SU-DHL-6 (cell line): ENCODE results near the gene COMMD3.

Experiments
- H2AFZ ChIP-seq: fragments of 200-600 bp; sonication (generic); 2 replicates; pipeline ENCODE4 v1.6.1; 2014; ENCODE audit warnings: low read depth, mild to moderate bottlenecking, moderate library complexity, mixed read lengths, antibody characterized with exemption, low read length; ENCODE audit not compliant: severe bottlenecking
- H3F3A ChIP-seq: fragments of 200-600 bp; shearing (Covaris generic); 2 replicates; pipeline ENCODE4 v1.6.0; 2016; ENCODE audit warnings: antibody characterized with exemption, mild to moderate bottlenecking; ENCODE audit not compliant: insufficient read depth
- H3K27ac ChIP-seq: fragments of 200-600 bp; sonication (generic); 2 replicates; pipeline ENCODE4 v1.5.1; 2016; ENCODE audit warnings: low read depth, mild to moderate bottlenecking, low read length, moderate library complexity, mixed read lengths
- H3K27me3 ChIP-seq: fragments of 200-600 bp; sonication (generic), shearing (Covaris generic); 2 replicates; pipeline ENCODE4 v1.6.0; 2014; ENCODE audit warnings: mild to moderate bottlenecking, low read length
- H3K36me3 ChIP-seq: fragments of 200-600 bp; sonication (generic); 2 replicates; pipeline ENCODE4 v1.6.1; 2014; ENCODE audit warnings: mild to moderate bottlenecking, low read length, mixed read lengths
- H3K4me2 ChIP-seq: fragments of 300-600, 200-600 bp; shearing (Covaris generic), sonication (generic); 2 replicates; pipeline ENCODE4 v1.6.0; 2014; ENCODE audit warnings: low read length, low read depth, mild to moderate bottlenecking; ENCODE audit not compliant: poor library complexity, severe bottlenecking
- H3K4me3 ChIP-seq: fragments of 200-600 bp; sonication (generic); 2 replicates; pipeline ENCODE4 v1.5.1; 2014; ENCODE audit warnings: antibody characterized with exemption, low read length, mild to moderate bottlenecking, mixed read lengths; ENCODE audit not compliant: insufficient read depth, poor library complexity, severe bottlenecking
- H3K79me2 ChIP-seq: fragments of 200-600 bp; sonication (generic); 2 replicates; pipeline ENCODE4 v1.6.1; 2014; ENCODE audit warnings: mild to moderate bottlenecking, low read length, moderate library complexity; ENCODE audit not compliant: insufficient read depth
- H3K9ac ChIP-seq: fragments of 200-600 bp; sonication (generic); 2 replicates; pipeline ENCODE4 v1.7.0; 2014; ENCODE audit warnings: mild to moderate bottlenecking, low read length
- H3K9me2 ChIP-seq: fragments of 200-600 bp; sonication (generic); replicated peaks from 2 replicates; pipeline ENCODE4 v1.6.1; 2014; ENCODE audit warnings: low read length; ENCODE audit not compliant: insufficient read depth
- H3K9me3 ChIP-seq: fragments of 200-600 bp; sonication (generic); 2 replicates; pipeline ENCODE4 v1.6.1; 2014; ENCODE audit warnings: low read length, mixed read lengths; ENCODE audit not compliant: insufficient read depth
- H4K20me1 ChIP-seq: fragments of 200-600 bp; sonication (generic); 2 replicates; pipeline ENCODE4 v1.6.1; 2014; ENCODE audit warnings: low read depth, mild to moderate bottlenecking, antibody characterized with exemption, low read length, moderate library complexity, mixed read lengths
- EZH2phosphoT487 ChIP-seq: fragments of 200-600 bp; sonication (generic), shearing (Covaris generic); conservative IDR thresholded peaks from 2 replicates; pipeline ENCODE4 v1.6.1; 2018; ENCODE audit warnings: mild to moderate bottlenecking, antibody characterized with exemption, low read length, moderate library complexity, mixed read lengths
- TF ChIP-seq, protein P1 (sequence below): fragments of 200-600 bp; sonication (generic); IDR thresholded peaks from one replicate; pipeline ENCODE4 v1.5.1; 2017; ENCODE audit warnings: antibody characterized with exemption, mild to moderate bottlenecking, low read length, moderate library complexity; ENCODE audit not compliant: insufficient read depth, poor library complexity, severe bottlenecking

Gene COMMD3

DNA sequence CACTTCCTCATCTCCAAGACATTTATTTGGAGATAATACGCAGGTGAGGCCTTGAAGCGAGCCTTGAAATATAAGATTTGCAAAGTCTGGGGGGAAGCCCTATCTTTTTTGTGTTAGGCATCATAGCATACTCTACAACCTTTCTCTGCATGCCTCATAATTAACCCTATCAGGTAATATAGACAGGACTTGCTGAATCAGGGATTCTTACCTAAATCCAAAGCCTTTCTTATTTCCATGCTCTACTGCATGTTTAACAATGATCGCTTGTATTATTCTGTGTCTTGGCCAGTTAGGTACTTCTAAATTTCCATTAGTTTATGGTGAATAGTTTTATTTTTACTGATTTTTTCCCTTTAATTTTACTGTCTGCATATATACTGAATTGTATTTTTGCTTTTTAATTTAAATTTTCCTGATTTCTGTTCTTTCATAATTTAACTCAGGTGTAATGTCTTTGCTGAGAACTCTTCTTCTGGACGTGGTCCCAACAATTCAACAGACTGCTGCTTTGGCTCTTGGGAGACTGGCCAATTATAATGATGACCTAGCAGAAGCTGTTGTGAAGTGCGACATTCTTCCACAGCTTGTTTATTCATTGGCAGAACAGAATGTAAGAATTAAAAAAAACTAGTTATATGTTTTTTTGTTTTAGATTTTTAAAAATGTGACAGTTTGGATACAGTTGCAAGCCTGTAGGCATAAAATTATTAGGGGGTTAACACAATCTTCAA lies 48.4 kb downstream of the COMMD3 start:
- no peaks in the 10 kb centered on the region for H3K9me2 ChIP-seq
- no peak overlapping the region for H3K27ac ChIP-seq
- TF ChIP-seq, protein P1, sequence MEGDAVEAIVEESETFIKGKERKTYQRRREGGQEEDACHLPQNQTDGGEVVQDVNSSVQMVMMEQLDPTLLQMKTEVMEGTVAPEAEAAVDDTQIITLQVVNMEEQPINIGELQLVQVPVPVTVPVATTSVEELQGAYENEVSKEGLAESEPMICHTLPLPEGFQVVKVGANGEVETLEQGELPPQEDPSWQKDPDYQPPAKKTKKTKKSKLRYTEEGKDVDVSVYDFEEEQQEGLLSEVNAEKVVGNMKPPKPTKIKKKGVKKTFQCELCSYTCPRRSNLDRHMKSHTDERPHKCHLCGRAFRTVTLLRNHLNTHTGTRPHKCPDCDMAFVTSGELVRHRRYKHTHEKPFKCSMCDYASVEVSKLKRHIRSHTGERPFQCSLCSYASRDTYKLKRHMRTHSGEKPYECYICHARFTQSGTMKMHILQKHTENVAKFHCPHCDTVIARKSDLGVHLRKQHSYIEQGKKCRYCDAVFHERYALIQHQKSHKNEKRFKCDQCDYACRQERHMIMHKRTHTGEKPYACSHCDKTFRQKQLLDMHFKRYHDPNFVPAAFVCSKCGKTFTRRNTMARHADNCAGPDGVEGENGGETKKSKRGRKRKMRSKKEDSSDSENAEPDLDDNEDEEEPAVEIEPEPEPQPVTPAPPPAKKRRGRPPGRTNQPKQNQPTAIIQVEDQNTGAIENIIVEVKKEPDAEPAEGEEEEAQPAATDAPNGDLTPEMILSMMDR: no peak
- no peak for TF ChIP-seq EZH2phosphoT487
- H3K4me2 ChIP-seq: no peak overlapping the region
- H3K4me3 ChIP-seq: no peak overlapping the region
- no peaks in the 10 kb centered on the region for H4K20me1 ChIP-seq
- H3K36me3 ChIP-seq: no peaks in the 10 kb centered on the region
- H3K27me3 ChIP-seq: no peaks in the 10 kb centered on the region
- no peak overlapping the region for H2AFZ ChIP-seq
- no peak overlapping the region for H3K9ac ChIP-seq
- no peaks in the 10 kb centered on the region for H3F3A ChIP-seq
- no peaks in the 10 kb centered on the region for H3K79me2 ChIP-seq
- no peaks in the 10 kb centered on the region for H3K9me3 ChIP-seq

DNA sequence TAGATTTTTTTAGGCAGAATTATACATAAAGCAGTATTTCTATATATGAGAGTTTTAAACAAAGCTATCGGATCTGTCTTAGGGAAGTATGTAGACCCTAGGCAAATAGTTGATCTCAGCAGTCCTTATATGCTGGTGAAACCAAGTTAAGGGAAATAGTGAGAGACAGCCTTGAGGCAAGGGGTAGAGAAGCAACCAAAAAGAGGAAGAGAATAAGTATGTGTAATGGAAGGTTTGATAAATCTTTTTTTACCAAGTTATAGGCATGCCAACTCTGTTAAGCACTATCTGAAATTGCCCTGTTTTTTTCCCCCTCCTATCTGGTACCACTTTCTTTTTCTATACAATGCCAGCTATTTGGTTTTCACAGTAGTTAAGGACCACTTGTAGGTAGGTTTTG lies 49.0 kb downstream of the COMMD3 start:
- Histone ChIP-seq H3K9me2 (no peaks in the 10 kb centered on the region), H3K27me3 (no peaks in the 10 kb centered on the region), H4K20me1 (no peaks in the 10 kb centered on the region), H3K9ac (no peak overlapping the region), H3K79me2 (no peaks in the 10 kb centered on the region), H2AFZ (no peak overlapping the region), H3K4me2 (no peak overlapping the region), H3F3A (no peaks in the 10 kb centered on the region), H3K9me3 (no peaks in the 10 kb centered on the region), H3K27ac (no peak overlapping the region), H3K36me3 (no peaks in the 10 kb centered on the region), H3K4me3 (no peak overlapping the region)
- no peak for TF ChIP-seq EZH2phosphoT487
- TF ChIP-seq, protein P1: no peak

DNA sequence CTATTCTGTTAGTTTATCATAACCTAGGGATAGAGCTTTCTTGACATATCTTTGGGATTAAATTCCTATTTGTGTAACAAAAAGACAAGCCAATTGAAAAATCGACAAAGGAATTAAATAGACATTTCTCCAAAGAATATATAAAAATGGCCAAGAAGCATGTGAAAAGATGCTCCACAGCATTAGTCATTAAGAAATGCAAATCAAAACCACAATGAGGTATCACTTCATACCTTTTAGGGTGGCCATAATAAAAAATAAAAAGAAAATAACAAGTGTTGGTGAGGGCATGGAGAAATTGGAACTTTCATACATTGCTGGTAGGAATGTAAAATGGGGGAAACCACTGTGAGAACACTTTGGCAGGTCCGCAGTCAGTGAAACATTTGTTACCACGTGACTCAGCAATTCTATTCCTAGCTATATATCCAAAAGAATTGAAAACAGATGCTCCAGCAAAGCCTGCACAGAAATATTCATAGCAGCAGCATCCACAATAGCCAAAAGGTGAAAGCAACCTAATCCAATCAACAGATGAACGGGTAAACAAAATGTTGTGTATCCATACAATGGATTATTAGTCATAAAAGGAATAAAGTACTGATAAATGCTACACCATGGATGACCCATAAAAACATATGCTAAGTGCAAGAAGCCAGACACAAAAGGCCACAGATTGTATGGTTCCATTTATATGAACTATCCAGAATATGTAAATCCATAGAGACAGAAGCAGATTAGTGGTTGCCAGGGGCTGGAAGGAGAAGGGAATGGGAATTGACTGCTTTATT lies 49.7 kb downstream of the COMMD3 start:
- no peak for TF ChIP-seq EZH2phosphoT487
- TF ChIP-seq, protein P1: no peak
- no peaks in the 10 kb centered on the region for H3K9me2 ChIP-seq
- no peak overlapping the region for H3K4me2 ChIP-seq
- H3F3A ChIP-seq: no peaks in the 10 kb centered on the region
- no peaks in the 10 kb centered on the region for H3K27me3 ChIP-seq
- no peaks in the 10 kb centered on the region for H3K36me3 ChIP-seq
- H3K79me2 ChIP-seq: no peaks in the 10 kb centered on the region
- H3K27ac ChIP-seq: no peak overlapping the region
- no peak overlapping the region for H3K9ac ChIP-seq
- H3K4me3 ChIP-seq: no peak overlapping the region
- H4K20me1 ChIP-seq: no peaks in the 10 kb centered on the region
- no peaks in the 10 kb centered on the region for H3K9me3 ChIP-seq
- H2AFZ ChIP-seq: no peak overlapping the region
